NCI-H226 (cell line): ENCODE data around the gene POLR1C.
"Not testable (repeated sequence)": the region's sequence is repeated elsewhere in the genome, so short reads cannot be mapped to it uniquely, and the experiment has no call there.

ENCODE experiments used
- DNase-seq: peaks from one replicate; pipeline ENCODE4 v3.0.0-alpha.2; 2015

Gene POLR1C

GRCh38 chr6:43511824-43512415 is 5.0 kb upstream of the POLR1C start:
- DNase-seq, result no peak

- no peak for DNase-seq
Observed at GRCh38 chr6:43515808-43516207, 1.1 kb upstream of the POLR1C start.

- no peak for DNase-seq
Observed at GRCh38 chr6:43516367-43516696, 557 bp upstream of the POLR1C start.

- no peak for DNase-seq
Observed at GRCh38 chr6:43517505-43518357, 842 bp downstream of the POLR1C start.

- no peak for DNase-seq
Observed at GRCh38 chr6:43520097-43520496, 3.2 kb downstream of the POLR1C start.

- no peak for DNase-seq
Observed at GRCh38 chr6:43521836-43522235, 4.9 kb downstream of the POLR1C start.

GRCh38 chr6:43522547-43523261 is 5.8 kb downstream of the POLR1C start:
- DNase-seq, result no peak

GRCh38 chr6:43523284-43523683 is 6.4 kb downstream of the POLR1C start:
- no peak for DNase-seq

GRCh38 chr6:43524483-43524961 is 7.6 kb downstream of the POLR1C start:
- DNase-seq, result no peak

GRCh38 chr6:43532201-43532600 is 15.3 kb downstream of the POLR1C start:
- DNase-seq, result no peak

GRCh38 chr6:43538986-43539385 is 22.1 kb downstream of the POLR1C start:
- not testable (repeated sequence) for DNase-seq

- DNase-seq, result not testable (repeated sequence)
Observed at GRCh38 chr6:43539409-43539808, 22.5 kb downstream of the POLR1C start.

- DNase-seq, result no peak
Observed at GRCh38 chr6:43540507-43540906, 23.6 kb downstream of the POLR1C start.

- DNase-seq, result no peak
Observed at GRCh38 chr6:43541774-43542471, 25.0 kb downstream of the POLR1C start.

- no peak for DNase-seq
Observed at GRCh38 chr6:43544461-43544860, 27.6 kb downstream of the POLR1C start.

- DNase-seq, result no peak
Observed at GRCh38 chr6:43547222-43547621, 30.3 kb downstream of the POLR1C start.

GRCh38 chr6:43557620-43558019 is 40.7 kb downstream of the POLR1C start:
- not testable (repeated sequence) for DNase-seq

GRCh38 chr6:43559328-43559727 is 42.4 kb downstream of the POLR1C start:
- DNase-seq, result no peak

GRCh38 chr6:43570876-43571441 is 54.1 kb downstream of the POLR1C start:
- no peak for DNase-seq
